ENCODE data around the gene VEZF1.

The VEZF1 gene

GRCh38 chr17:57928928-57929327 lies 59.1 kb downstream of the VEZF1 start:
- DNase-seq (ENCODE audit: low read depth) = no peak
- H3K4me3 ChIP-seq (ENCODE audit: low read depth, low read length) = no peak overlapping the region
- TF ChIP-seq CTCF (IDR thresholded peaks at IDR 0.05; ENCODE audit: low read depth, low read length, missing control alignments) = no peak

GRCh38 chr17:57927048-57927723 lies 60.9 kb downstream of the VEZF1 start:
- no peak for DNase-seq (ENCODE audit: low read depth)
- TF ChIP-seq CTCF (IDR thresholded peaks at IDR 0.05; ENCODE audit: low read depth, low read length, missing control alignments) = no peak

GRCh38 chr17:57926723-57927047 lies 61.4 kb downstream of the VEZF1 start:
- DNase-seq (ENCODE audit: low read depth) = no peak
- H3K4me3 ChIP-seq (ENCODE audit: low read depth, low read length) = no peak overlapping the region

More at GRCh38 chr17:57927048-57927723, 60.9 kb downstream of the VEZF1 start:
- no peak overlapping the region for H3K4me3 ChIP-seq (ENCODE audit: low read depth, low read length)

GRCh38 chr17:57925361-57925990 lies 62.6 kb downstream of the VEZF1 start:
- no peak overlapping the region for H3K4me3 ChIP-seq (ENCODE audit: low read depth, low read length)
- no peak for TF ChIP-seq CTCF (IDR thresholded peaks at IDR 0.05; ENCODE audit: low read depth, low read length, missing control alignments)
- DNase-seq (ENCODE audit: low read depth) = no peak

More at GRCh38 chr17:57926723-57927047, 61.4 kb downstream of the VEZF1 start:
- TF ChIP-seq CTCF (IDR thresholded peaks at IDR 0.05; ENCODE audit: low read depth, low read length, missing control alignments) = no peak

- no peak for DNase-seq (ENCODE audit: low read depth)
- TF ChIP-seq CTCF (IDR thresholded peaks at IDR 0.05; ENCODE audit: low read depth, low read length, missing control alignments) = no peak
- no peak overlapping the region for H3K4me3 ChIP-seq (ENCODE audit: low read depth, low read length)
These were observed 63.4 kb downstream of the VEZF1 start for GRCh38 chr17:57924677-57925076.

All from GM12864 (cell line).